NB4 (cell line): ENCODE measurements around the gene NSMCE4A.

Experiments used
- CTCF ChIP-seq: IDR thresholded peaks from one replicate; pipeline ENCODE4 v1.5.1; 2012; ENCODE audit warnings: low read depth, low read length
- MAX ChIP-seq: IDR thresholded peaks from 2 replicates; pipeline ENCODE4 v1.6.1; 2011; ENCODE audit warnings: low read depth, low read length
- POLR2A ChIP-seq: IDR thresholded peaks from 2 replicates; pipeline ENCODE4 v1.6.1; 2011; ENCODE audit warnings: mild to moderate bottlenecking; ENCODE audit not compliant: insufficient read length; ENCODE audit errors: extremely low read depth

GRCh38 chr10:121952226-121952625 lies 22.8 kb downstream of the NSMCE4A start:
- TF ChIP-seq POLR2A: no peak
- no peak for TF ChIP-seq CTCF
- TF ChIP-seq MAX: no peak
